ENCODE data around the gene TOR4A.
A peak's percentile ranks its signal among the peaks of the same experiment; 100 is the strongest.

DNA sequence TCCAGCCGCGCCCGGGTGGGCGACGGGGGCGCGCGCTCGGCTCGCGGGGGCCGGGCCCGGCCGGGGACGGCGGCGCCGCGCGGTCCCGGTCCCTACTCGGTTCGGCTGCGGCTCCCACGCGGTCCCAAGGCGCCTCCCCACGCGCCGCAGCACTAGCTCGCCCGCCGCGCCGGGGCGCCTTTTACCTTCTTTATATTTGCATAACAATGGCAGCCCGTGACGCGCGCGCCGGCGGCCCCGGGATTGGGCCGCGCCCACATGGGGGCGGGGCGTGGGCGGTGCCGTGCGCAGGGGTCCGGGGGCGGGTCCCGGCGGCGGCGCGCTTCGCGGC is 24.6 kb downstream of the TOR4A start, which contains the start of gene NRARP:
- TF ChIP-seq, protein P1, sequence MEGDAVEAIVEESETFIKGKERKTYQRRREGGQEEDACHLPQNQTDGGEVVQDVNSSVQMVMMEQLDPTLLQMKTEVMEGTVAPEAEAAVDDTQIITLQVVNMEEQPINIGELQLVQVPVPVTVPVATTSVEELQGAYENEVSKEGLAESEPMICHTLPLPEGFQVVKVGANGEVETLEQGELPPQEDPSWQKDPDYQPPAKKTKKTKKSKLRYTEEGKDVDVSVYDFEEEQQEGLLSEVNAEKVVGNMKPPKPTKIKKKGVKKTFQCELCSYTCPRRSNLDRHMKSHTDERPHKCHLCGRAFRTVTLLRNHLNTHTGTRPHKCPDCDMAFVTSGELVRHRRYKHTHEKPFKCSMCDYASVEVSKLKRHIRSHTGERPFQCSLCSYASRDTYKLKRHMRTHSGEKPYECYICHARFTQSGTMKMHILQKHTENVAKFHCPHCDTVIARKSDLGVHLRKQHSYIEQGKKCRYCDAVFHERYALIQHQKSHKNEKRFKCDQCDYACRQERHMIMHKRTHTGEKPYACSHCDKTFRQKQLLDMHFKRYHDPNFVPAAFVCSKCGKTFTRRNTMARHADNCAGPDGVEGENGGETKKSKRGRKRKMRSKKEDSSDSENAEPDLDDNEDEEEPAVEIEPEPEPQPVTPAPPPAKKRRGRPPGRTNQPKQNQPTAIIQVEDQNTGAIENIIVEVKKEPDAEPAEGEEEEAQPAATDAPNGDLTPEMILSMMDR (IDR thresholded peaks at IDR 0.05), result no peak
- peak; percentile 28 to 74 (median 70) for TF ChIP-seq POLR2AphosphoS5 (IDR thresholded peaks at IDR 0.05)
- no peak for TF ChIP-seq POLR2A (IDR thresholded peaks at IDR 0.05)
- TF ChIP-seq EP300 (IDR thresholded peaks at IDR 0.05), result no peak
